OCI-LY3 (cell line): ENCODE results near the gene MYO5A.

Source experiments
- H2AFZ ChIP-seq: fragments of 200-600, 300-600 bp; shearing (Covaris generic); 2 replicates; pipeline ENCODE4 v1.6.0; 2014; ENCODE audit warnings: antibody characterized with exemption, low read depth, low read length
- H3K27ac ChIP-seq: fragments of 200-600, 300-600 bp; sonication (generic); 2 replicates; pipeline ENCODE4 v1.5.1; 2014; ENCODE audit warnings: mild to moderate bottlenecking, low read length, moderate library complexity, mixed read lengths
- H3K27me3 ChIP-seq: fragments of 200-600, 300-600 bp; sonication (generic); 2 replicates; pipeline ENCODE4 v1.6.1; 2014; ENCODE audit warnings: low read depth, low read length, mixed read lengths
- H3K36me3 ChIP-seq: fragments of 200-600, 300-600 bp; sonication (generic); replicated peaks from 2 replicates; pipeline ENCODE3; 2014; ENCODE audit warnings: low read depth, low read length, mixed read lengths
- H3K4me1 ChIP-seq: fragments of 300-600, 200-600 bp; sonication (generic); 2 replicates; pipeline ENCODE4 v1.6.1; 2014; ENCODE audit warnings: low read length, mixed read lengths
- H3K4me2 ChIP-seq: fragments of 200-600, 300-600 bp; sonication (generic); 2 replicates; pipeline ENCODE4 v1.6.1; 2014; ENCODE audit warnings: low read length, mixed read lengths
- H3K4me3 ChIP-seq: fragments of 300-600, 200-600 bp; sonication (generic); 2 replicates; pipeline ENCODE4 v1.5.1; 2014; ENCODE audit warnings: antibody characterized with exemption, mild to moderate bottlenecking, low read length, moderate library complexity
- H3K79me2 ChIP-seq: fragments of 300-600, 200-600 bp; shearing (Covaris generic); 2 replicates; pipeline ENCODE4 v1.6.1; 2014; ENCODE audit warnings: mild to moderate bottlenecking, low read length, mixed read lengths
- H3K9ac ChIP-seq: fragments of 300-600, 200-600 bp; shearing (Covaris generic); 2 replicates; pipeline ENCODE4 v1.6.0; 2014; ENCODE audit warnings: mild to moderate bottlenecking, low read length, moderate library complexity
- H3K9me3 ChIP-seq: fragments of 200-600, 300-600 bp; shearing (Covaris generic); 2 replicates; pipeline ENCODE4 v1.6.1; 2014; ENCODE audit warnings: low read length, mixed read lengths; ENCODE audit not compliant: insufficient read depth
- H4K20me1 ChIP-seq: fragments of 200-600, 300-600 bp; sonication (generic); 2 replicates; pipeline ENCODE4 v1.6.1; 2016; ENCODE audit warnings: low read length, mixed read lengths; ENCODE audit not compliant: insufficient read depth
- CTCF ChIP-seq: fragments of 200-600, 300-600 bp; sonication (generic); IDR thresholded peaks from 2 replicates; pipeline ENCODE4 v1.5.1; 2014; ENCODE audit warnings: antibody characterized with exemption, low read length, low read depth
- EZH2phosphoT487 ChIP-seq: fragments of 200-600 bp; shearing (Covaris generic); IDR thresholded peaks from 2 replicates; pipeline ENCODE4 v1.6.1; 2018; ENCODE audit warnings: antibody characterized with exemption, mixed run types, low read depth

MYO5A gene

GRCh38 chr15:52524223-52525136 lies 4.2 kb downstream of the MYO5A start:
- peaks cover 97% of the 10 kb centered on the region for H3K79me2 ChIP-seq

GRCh38 chr15:52523647-52524046 lies 5.0 kb downstream of the MYO5A start:
- TF ChIP-seq EZH2phosphoT487 (no peak), CTCF (no peak)
- Histone ChIP-seq H3K27ac (no peak overlapping the region), H4K20me1 (peaks cover 66% of the 10 kb centered on the region)

More at GRCh38 chr15:52524223-52525136, 4.2 kb downstream of the MYO5A start:
- no peak for TF ChIP-seq EZH2phosphoT487
- TF ChIP-seq CTCF, result no peak
- Histone ChIP-seq H2AFZ (no peak overlapping the region), H3K4me1 (peaks cover 22% of the 10 kb centered on the region), H3K4me2 (no peak overlapping the region), H4K20me1 (peaks cover 59% of the 10 kb centered on the region), H3K9ac (no peak overlapping the region), H3K27ac (no peak overlapping the region), H3K4me3 (no peak overlapping the region), H3K9me3 (no peaks in the 10 kb centered on the region), H3K36me3 (no peaks in the 10 kb centered on the region), H3K27me3 (no peaks in the 10 kb centered on the region)

GRCh38 chr15:52523192-52523591 lies 5.5 kb downstream of the MYO5A start:
- Histone ChIP-seq H3K36me3 (no peaks in the 10 kb centered on the region), H2AFZ (no peak overlapping the region), H3K9ac (no peak overlapping the region), H4K20me1 (peaks cover 69% of the 10 kb centered on the region), H3K9me3 (no peaks in the 10 kb centered on the region), H3K27me3 (no peaks in the 10 kb centered on the region), H3K4me3 (no peak overlapping the region), H3K4me1 (peaks cover 21% of the 10 kb centered on the region), H3K79me2 (peaks cover 99% of the 10 kb centered on the region), H3K27ac (no peak overlapping the region), H3K4me2 (no peak overlapping the region)
- no peak for TF ChIP-seq EZH2phosphoT487
- TF ChIP-seq CTCF, result no peak

More at GRCh38 chr15:52523647-52524046, 5.0 kb downstream of the MYO5A start:
- Histone ChIP-seq H3K9me3 (no peaks in the 10 kb centered on the region), H3K4me1 (peaks cover 21% of the 10 kb centered on the region), H2AFZ (no peak overlapping the region), H3K9ac (no peak overlapping the region), H3K36me3 (no peaks in the 10 kb centered on the region), H3K4me3 (no peak overlapping the region), H3K4me2 (no peak overlapping the region), H3K79me2 (peaks cover 99% of the 10 kb centered on the region), H3K27me3 (no peaks in the 10 kb centered on the region)

- Histone ChIP-seq H3K4me3 (no peak overlapping the region), H3K36me3 (no peaks in the 10 kb centered on the region), H3K79me2 (peaks cover 98% of the 10 kb centered on the region), H3K4me2 (no peak overlapping the region), H3K4me1 (peaks cover 14% of the 10 kb centered on the region; the same call in 1 of the 2 replicates), H3K27me3 (no peaks in the 10 kb centered on the region), H3K9ac (no peak overlapping the region), H3K9me3 (no peaks in the 10 kb centered on the region), H3K27ac (no peak overlapping the region), H4K20me1 (peaks cover 64% of the 10 kb centered on the region), H2AFZ (no peak overlapping the region)
- TF ChIP-seq CTCF, result no peak
- no peak for TF ChIP-seq EZH2phosphoT487
Observed at GRCh38 chr15:52521682-52522081, 7.0 kb downstream of the MYO5A start.
